B cell (primary cell): ENCODE measurements around the gene KLK1. TPM values are rescaled to one million over a fixed set of nuclear protein-coding genes. Genes with fewer than 3 reads are reported as not detected.

Experiments
- ATAC-seq: fragments of 200-7000 bp; cut with Tn5 transposase; one replicate; pipeline ENCODE4 v1.10.0; 2021; ENCODE audit warnings: low read depth, mild to moderate bottlenecking, moderate number of reproducible peaks, moderate library complexity
- CTCF ChIA-PET: fragments of 350-600 bp; sonication (Branson Sonifier 250); formaldehyde crosslinking; loops from one replicate; lab custom pipeline; 2021; ENCODE audit warnings: antibody characterized with exemption, inconsistent platforms; lab: Charles Lee
- POLR2A ChIA-PET: fragments of 350-600 bp; sonication (Branson Sonifier 250); formaldehyde crosslinking; loops from one replicate; lab custom pipeline; 2021; ENCODE audit warnings: antibody characterized with exemption; lab: Charles Lee
- DNase-seq: peaks from one replicate; pipeline ENCODE4 v3.0.0; 2013
- H2AFZ ChIP-seq: 2 replicates; pipeline ENCODE4 v1.6.1; 2012; ENCODE audit warnings: mild to moderate bottlenecking, low read depth, low read length; ENCODE audit not compliant: insufficient read depth, poor library complexity, severe bottlenecking
- H3K27ac ChIP-seq, 2 donors: 1 replicate in 1 of 2; 2 replicates in 1 of 2; pipeline ENCODE4 v1.5.1; 2012 to 2013; ENCODE audit warnings: low read length in 2 of 2, mild to moderate bottlenecking in 2 of 2, moderate library complexity in 1 of 2
- H3K27me3 ChIP-seq, 4 experiments: fragments of 200-600 bp in 1 of 4; sonication (generic) in 1 of 4; replicated peaks in 1 of 4; 1 replicate in 2 of 4; 2 replicates in 2 of 4; pipeline versions ENCODE4 v1.6.1 to v1.7.0; 2013 to 2016; ENCODE audit warnings: low read length in 3 of 4, mild to moderate bottlenecking in 2 of 4, mixed read lengths in 1 of 4, moderate library complexity in 1 of 4; ENCODE audit not compliant: insufficient read depth in 4 of 4, control insufficient read depth in 3 of 4; ENCODE audit errors: control extremely low read depth in 1 of 4
- H3K36me3 ChIP-seq, 2 experiments: replicated peaks in 1 of 2; 1 replicate in 1 of 2; 2 replicates in 1 of 2; pipeline versions ENCODE4 v1.6.1 to v1.7.1; 2013; ENCODE audit warnings: low read length in 1 of 2; ENCODE audit not compliant: insufficient read depth in 2 of 2, control insufficient read depth in 1 of 2; ENCODE audit errors: control extremely low read depth in 1 of 2, extremely low read depth in 1 of 2
- H3K4me1 ChIP-seq, 2 donors: fragments of 200-600 bp in 1 of 2; sonication (generic) in 1 of 2; 1 replicate in 1 of 2; 2 replicates in 1 of 2; pipeline versions ENCODE4 v1.5.1 to v1.6.1; 2013 to 2017; ENCODE audit warnings: low read length in 2 of 2; ENCODE audit not compliant: control insufficient read depth in 2 of 2, insufficient read depth in 2 of 2
- H3K4me2 ChIP-seq: replicated peaks from 2 replicates; pipeline ENCODE3; 2012; ENCODE audit warnings: mild to moderate bottlenecking, low read depth, low read length; ENCODE audit not compliant: poor library complexity, severe bottlenecking
- H3K4me3 ChIP-seq, 5 experiments: fragments of 200-600 bp in 1 of 5; sonication (generic) in 1 of 5; 1 replicate in 3 of 5; 2 replicates in 2 of 5; pipeline versions ENCODE4 v1.5.1 to v1.7.0; 2011 to 2016; ENCODE audit warnings: low read length in 4 of 5, mild to moderate bottlenecking in 4 of 5, low read depth in 2 of 5, control low read depth in 1 of 5, moderate library complexity in 1 of 5; ENCODE audit not compliant: insufficient read depth in 1 of 5; ENCODE audit errors: control extremely low read depth in 1 of 5, extremely low read depth in 1 of 5
- H3K79me2 ChIP-seq: fragments of 200-600 bp; sonication (generic); one replicate; pipeline ENCODE4 v1.6.0; 2016; ENCODE audit warnings: low read length; ENCODE audit not compliant: control insufficient read depth, insufficient read depth
- H3K9ac ChIP-seq: fragments of 200-600 bp; sonication (generic); 2 replicates; pipeline ENCODE4 v1.6.1; 2017; ENCODE audit warnings: mild to moderate bottlenecking, low read length, moderate library complexity
- H3K9me3 ChIP-seq, 3 donors: one replicate each; pipeline versions ENCODE4 v1.6.1 to v1.7.1; 2013; ENCODE audit warnings: low read length in 2 of 3; ENCODE audit not compliant: control insufficient read depth in 2 of 3, insufficient read depth in 1 of 3; ENCODE audit errors: control extremely low read depth in 1 of 3
- H4K20me1 ChIP-seq: 2 replicates; pipeline ENCODE4 v1.6.0; 2012; ENCODE audit warnings: mild to moderate bottlenecking, low read length; ENCODE audit not compliant: insufficient read depth, control insufficient read depth, poor library complexity, severe bottlenecking
- H3K27ac Mint-ChIP-seq: one replicate; pipeline ENCODE4 v1.8.0; 2021; ENCODE audit warnings: mixed read lengths
- H3K27me3 Mint-ChIP-seq: one replicate; pipeline ENCODE4 v1.8.0; 2021; ENCODE audit warnings: mixed read lengths
- H3K4me1 Mint-ChIP-seq: one replicate; pipeline ENCODE4 v1.8.0; 2021; ENCODE audit warnings: mixed read lengths
- H3K4me3 Mint-ChIP-seq: one replicate; pipeline ENCODE4 v1.8.0; 2021; ENCODE audit warnings: mixed read lengths
- H3K9me3 Mint-ChIP-seq: one replicate; pipeline ENCODE4 v1.8.0; 2022; ENCODE audit warnings: mixed read lengths; ENCODE audit not compliant: insufficient read depth
- EZH2 ChIP-seq: IDR thresholded peaks from 2 replicates; pipeline ENCODE4 v1.6.1; 2012; ENCODE audit warnings: borderline replicate concordance, low read depth, mild to moderate bottlenecking, moderate library complexity, low read length; ENCODE audit not compliant: insufficient read depth, poor library complexity, severe bottlenecking
- WGBS: methylation state at CpG from one replicate; pipeline ENCODE4 v1.1.5; 2013; ENCODE audit warnings: missing lambda C conversion rate; ENCODE audit not compliant: insufficient coverage; 5-methylcytosine and 5-hydroxymethylcytosine counted together
- intact Hi-C: fragments of 100-400 bp; cut with micrococcal nuclease; formaldehyde crosslinking; loops from one replicate; pipeline ENCODE4 v1.10.0; 2022
- polyA plus RNA-seq: library from polyadenylated mRNA; depleted of rRNA; stranded (reverse); fragments of >200 nt; gene quantifications from 2 replicates; pipeline ENCODE4 v1.2.3, GENCODE V29; 2012
- total RNA-seq, 2 donors: library from RNA; stranded (reverse); fragments of 120-200 nt in 1 of 2; gene quantifications; 1 replicate in 1 of 2; 2 replicates in 1 of 2; pipeline versions ENCODE4 v1.2.3 to v1.2.4, GENCODE V29; 2013 to 2022
- TF ChIP-seq, protein P1 (sequence below): fragments of 200-600 bp; IDR thresholded peaks from one replicate; pipeline ENCODE4 v1.8.0; 2022; ENCODE audit warnings: antibody characterized with exemption, mild to moderate bottlenecking

The KLK1 gene
- total and polyA plus RNA-seq, 2 donors (not counting 1 experiment from before 2014, with no cell fraction given) = 9.5 to 15.2 TPM

DNA sequence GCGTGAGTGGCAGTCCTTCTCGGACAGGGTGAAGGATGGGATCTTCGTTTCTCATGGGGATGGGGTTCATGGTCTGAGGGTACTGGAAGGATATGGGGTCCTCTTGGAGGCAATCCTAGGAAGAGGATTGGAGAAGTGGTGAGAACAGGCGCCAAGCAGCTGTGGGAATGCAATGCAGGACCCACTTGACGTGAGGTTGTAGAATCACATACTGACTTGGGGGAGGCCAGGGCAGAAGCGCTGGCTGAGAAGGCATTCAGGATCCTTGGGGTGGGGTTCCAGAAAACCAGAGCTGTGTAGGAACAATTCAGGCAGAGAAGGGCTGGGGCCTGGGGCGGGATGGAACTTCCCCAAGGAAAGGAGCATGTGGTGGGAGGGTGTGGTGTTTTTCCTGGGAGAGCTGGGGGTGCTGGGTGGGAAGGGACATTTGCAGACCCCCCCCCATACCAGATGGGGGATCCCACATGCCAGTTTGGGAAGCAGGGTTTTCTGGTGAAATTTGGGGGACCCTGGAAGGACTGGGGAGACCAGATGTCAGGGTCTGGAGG, 852 bp downstream of the KLK1 start:
- intact Hi-C loops = no loop called here
- H3K36me3 ChIP-seq = no peaks in the 10 kb centered on the region
- H3K27ac ChIP-seq = no peak overlapping the region
- H3K4me1 ChIP-seq = peaks cover 37 to 54% of the 10 kb centered on the region in 2 donors
- no peak overlapping the region for H3K27ac Mint-ChIP-seq
- H3K4me2 ChIP-seq = no peak overlapping the region
- DNase-seq (no peak), ATAC-seq (no peak)
- no peak for TF ChIP-seq EZH2
- TF ChIP-seq, protein P1, sequence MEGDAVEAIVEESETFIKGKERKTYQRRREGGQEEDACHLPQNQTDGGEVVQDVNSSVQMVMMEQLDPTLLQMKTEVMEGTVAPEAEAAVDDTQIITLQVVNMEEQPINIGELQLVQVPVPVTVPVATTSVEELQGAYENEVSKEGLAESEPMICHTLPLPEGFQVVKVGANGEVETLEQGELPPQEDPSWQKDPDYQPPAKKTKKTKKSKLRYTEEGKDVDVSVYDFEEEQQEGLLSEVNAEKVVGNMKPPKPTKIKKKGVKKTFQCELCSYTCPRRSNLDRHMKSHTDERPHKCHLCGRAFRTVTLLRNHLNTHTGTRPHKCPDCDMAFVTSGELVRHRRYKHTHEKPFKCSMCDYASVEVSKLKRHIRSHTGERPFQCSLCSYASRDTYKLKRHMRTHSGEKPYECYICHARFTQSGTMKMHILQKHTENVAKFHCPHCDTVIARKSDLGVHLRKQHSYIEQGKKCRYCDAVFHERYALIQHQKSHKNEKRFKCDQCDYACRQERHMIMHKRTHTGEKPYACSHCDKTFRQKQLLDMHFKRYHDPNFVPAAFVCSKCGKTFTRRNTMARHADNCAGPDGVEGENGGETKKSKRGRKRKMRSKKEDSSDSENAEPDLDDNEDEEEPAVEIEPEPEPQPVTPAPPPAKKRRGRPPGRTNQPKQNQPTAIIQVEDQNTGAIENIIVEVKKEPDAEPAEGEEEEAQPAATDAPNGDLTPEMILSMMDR = no peak
- ChIA-PET CTCF (no interaction called here), POLR2A (no interaction called here)
- whole genome bisulfite sequencing = 73% methylated on average over 7 of the region's 7 CpGs
- H3K4me1 Mint-ChIP-seq = peaks cover 55% of the 10 kb centered on the region
- H3K79me2 ChIP-seq = no peaks in the 10 kb centered on the region
- peaks cover 0 to 26% (median 0%) of the 10 kb centered on the region in 4 experiments for H3K27me3 ChIP-seq
- no peaks in the 10 kb centered on the region for H4K20me1 ChIP-seq
- no peak overlapping the region for H2AFZ ChIP-seq
- no peak overlapping the region for H3K9ac ChIP-seq
- no peak overlapping the region for H3K4me3 ChIP-seq
- H3K4me3 Mint-ChIP-seq = no peak overlapping the region
- no peaks in the 10 kb centered on the region for H3K9me3 Mint-ChIP-seq
- H3K27me3 Mint-ChIP-seq = peaks cover 27% of the 10 kb centered on the region
- H3K9me3 ChIP-seq = peaks cover 0 to 8% (median 0%) of the 10 kb centered on the region in 3 donors

DNA sequence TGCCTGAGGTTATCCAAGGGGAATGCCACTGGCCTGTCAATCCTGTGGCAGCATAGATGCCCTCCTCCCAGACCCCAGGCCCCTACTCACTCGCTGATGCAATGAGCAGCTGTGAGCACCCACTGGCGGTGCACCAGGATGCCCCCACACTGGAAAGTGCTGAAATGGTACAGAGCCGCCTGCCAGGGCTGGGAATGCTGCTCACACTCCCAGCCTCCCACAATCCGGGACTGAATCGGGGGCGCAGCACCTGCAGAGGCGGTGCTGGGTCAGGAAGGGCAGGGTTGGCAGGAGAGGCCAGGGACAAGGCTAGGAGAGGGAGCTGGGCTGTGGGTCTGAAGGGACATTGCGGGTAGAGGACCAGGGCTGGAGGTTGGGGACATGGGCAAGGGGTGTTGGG, 2.0 kb downstream of the KLK1 start:
- Mint-ChIP-seq H3K4me3 (no peak overlapping the region), H3K4me1 (peaks cover 65% of the 10 kb centered on the region), H3K27ac (peak overlapping the region; percentile 65), H3K27me3 (peaks cover 18% of the 10 kb centered on the region), H3K9me3 (no peaks in the 10 kb centered on the region)
- Histone ChIP-seq H3K4me1 (peaks cover 45 to 64% of the 10 kb centered on the region in 2 donors), H3K27me3 (peaks cover 0 to 32% (median 0%) of the 10 kb centered on the region in 4 experiments), H3K27ac (no peak overlapping the region), H4K20me1 (no peaks in the 10 kb centered on the region), H3K4me3 (no peak overlapping the region), H3K4me2 (peak overlapping the region; percentile 69), H3K9me3 (peaks cover 0 to 8% (median 0%) of the 10 kb centered on the region in 3 donors), H3K79me2 (no peaks in the 10 kb centered on the region), H2AFZ (no peak overlapping the region), H3K9ac (no peak overlapping the region), H3K36me3 (no peaks in the 10 kb centered on the region)
- ATAC-seq (no peak), DNase-seq (no peak)
- intact Hi-C loops = no loop called here
- WGBS = 63% methylated on average over 8 of the region's 8 CpGs
- TF ChIP-seq, protein P1 = no peak
- no peak for TF ChIP-seq EZH2
- ChIA-PET POLR2A (interaction anchor here (1.2 kb wide), 1 partner anchor 18 kb away, joined by 3 read pairs; no protein-coding TSS in a partner anchor), CTCF (interaction anchor here (0.7 to 3.1 kb wide), 2 partner anchors 38 to 100 kb away, joined by 3 to 13 read pairs; no protein-coding TSS in a partner anchor)
